SK-N-SH treated with all-trans-retinoic acid at 6 μM for 48 hours (cell line): ENCODE results near the gene C16orf96.

Experiments used
- CSDC2 ChIP-seq: fragments of 250-450 bp; sonication (Bioruptor Pico); IDR thresholded peaks from 2 replicates; pipeline ENCODE4 v1.5.0; 2020; ENCODE audit warnings: mild to moderate bottlenecking, moderate library complexity
- GLIS3 ChIP-seq: fragments of 250-450 bp; sonication (Bioruptor Pico); IDR thresholded peaks from 2 replicates; pipeline ENCODE4 v1.5.0; 2020; ENCODE audit warnings: mild to moderate bottlenecking, moderate library complexity
- PPARA ChIP-seq: fragments of 250-450 bp; sonication (Bioruptor Pico); IDR thresholded peaks from 2 replicates; pipeline ENCODE4 v1.5.0; 2020; ENCODE audit warnings: mild to moderate bottlenecking, borderline replicate concordance
- TOX ChIP-seq: fragments of 250-450 bp; sonication (Bioruptor Pico); IDR thresholded peaks from 2 replicates; pipeline ENCODE4 v1.8.0; 2021; ENCODE audit warnings: mild to moderate bottlenecking, moderate library complexity, borderline replicate concordance
- ZFP3 ChIP-seq: fragments of 250-450 bp; sonication (Bioruptor Pico); IDR thresholded peaks from 2 replicates; pipeline ENCODE4 v1.5.0; 2020; ENCODE audit warnings: mild to moderate bottlenecking, moderate library complexity
- ZFP30 ChIP-seq: fragments of 450-650 bp; formaldehyde crosslinking; IDR thresholded peaks from 2 replicates; pipeline ENCODE4 v1.5.0; 2022; ENCODE audit warnings: mild to moderate bottlenecking, moderate library complexity
- TF ChIP-seq, protein P1 (sequence below): fragments of 250-450 bp; sonication (Bioruptor Pico); IDR thresholded peaks from 2 replicates; pipeline ENCODE4 v1.5.1; 2020; ENCODE audit warnings: low read depth, mild to moderate bottlenecking, moderate library complexity
- TF ChIP-seq, protein P2 (sequence below): fragments of 250-450 bp; sonication (Bioruptor Pico); IDR thresholded peaks from 2 replicates; pipeline ENCODE4 v1.8.0; 2020; ENCODE audit warnings: mild to moderate bottlenecking, moderate library complexity, borderline replicate concordance

DNA sequence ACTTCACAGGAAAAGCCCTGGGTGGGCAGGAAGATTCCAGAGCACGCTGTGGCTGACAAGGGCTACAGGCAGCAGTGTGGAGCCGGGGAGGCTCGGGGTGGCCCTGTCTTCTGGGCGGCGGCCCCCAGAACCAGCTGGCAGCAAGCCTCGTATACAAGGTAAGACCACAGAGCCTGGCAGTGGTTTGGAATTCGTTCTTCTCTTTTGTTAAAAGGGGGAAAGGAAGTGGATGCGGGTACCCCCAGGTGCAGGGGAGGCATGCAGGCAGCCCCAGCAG is 52.5 kb downstream of the C16orf96 start:
- TF ChIP-seq ZFP30 (CRISPR knock-in tag) (no peak), CSDC2 (CRISPR knock-in tag) (no peak), PPARA (no peak), ZFP3 (CRISPR knock-in tag) (no peak), TOX (CRISPR knock-in tag) (no peak), GLIS3 (CRISPR knock-in tag) (no peak)
- TF ChIP-seq, protein P1, sequence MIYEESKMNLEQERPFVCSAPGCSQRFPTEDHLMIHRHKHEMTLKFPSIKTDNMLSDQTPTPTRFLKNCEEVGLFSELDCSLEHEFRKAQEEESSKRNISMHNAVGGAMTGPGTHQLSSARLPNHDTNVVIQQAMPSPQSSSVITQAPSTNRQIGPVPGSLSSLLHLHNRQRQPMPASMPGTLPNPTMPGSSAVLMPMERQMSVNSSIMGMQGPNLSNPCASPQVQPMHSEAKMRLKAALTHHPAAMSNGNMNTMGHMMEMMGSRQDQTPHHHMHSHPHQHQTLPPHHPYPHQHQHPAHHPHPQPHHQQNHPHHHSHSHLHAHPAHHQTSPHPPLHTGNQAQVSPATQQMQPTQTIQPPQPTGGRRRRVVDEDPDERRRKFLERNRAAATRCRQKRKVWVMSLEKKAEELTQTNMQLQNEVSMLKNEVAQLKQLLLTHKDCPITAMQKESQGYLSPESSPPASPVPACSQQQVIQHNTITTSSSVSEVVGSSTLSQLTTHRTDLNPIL, result no peak
- TF ChIP-seq, protein P2, sequence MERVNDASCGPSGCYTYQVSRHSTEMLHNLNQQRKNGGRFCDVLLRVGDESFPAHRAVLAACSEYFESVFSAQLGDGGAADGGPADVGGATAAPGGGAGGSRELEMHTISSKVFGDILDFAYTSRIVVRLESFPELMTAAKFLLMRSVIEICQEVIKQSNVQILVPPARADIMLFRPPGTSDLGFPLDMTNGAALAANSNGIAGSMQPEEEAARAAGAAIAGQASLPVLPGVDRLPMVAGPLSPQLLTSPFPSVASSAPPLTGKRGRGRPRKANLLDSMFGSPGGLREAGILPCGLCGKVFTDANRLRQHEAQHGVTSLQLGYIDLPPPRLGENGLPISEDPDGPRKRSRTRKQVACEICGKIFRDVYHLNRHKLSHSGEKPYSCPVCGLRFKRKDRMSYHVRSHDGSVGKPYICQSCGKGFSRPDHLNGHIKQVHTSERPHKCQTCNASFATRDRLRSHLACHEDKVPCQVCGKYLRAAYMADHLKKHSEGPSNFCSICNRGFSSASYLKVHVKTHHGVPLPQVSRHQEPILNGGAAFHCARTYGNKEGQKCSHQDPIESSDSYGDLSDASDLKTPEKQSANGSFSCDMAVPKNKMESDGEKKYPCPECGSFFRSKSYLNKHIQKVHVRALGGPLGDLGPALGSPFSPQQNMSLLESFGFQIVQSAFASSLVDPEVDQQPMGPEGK (CRISPR knock-in tag), result no peak
